Psoas muscle (tissue), 8 donors: Measurements from ENCODE around the gene ANTKMT. TPM values are rescaled to one million over a fixed set of nuclear protein-coding genes. Genes with fewer than 3 reads are reported as not detected.
A peak's percentile ranks its signal among the peaks of the same experiment; 100 is the strongest.

Experiments used
- ATAC-seq, 4 donors: fragments of 200-7000 bp; cut with Tn5 transposase; one replicate each; pipeline ENCODE4 v1.9.1; 2020; ENCODE audit warnings: moderate library complexity in 3 of 4, mild to moderate bottlenecking in 2 of 4
- DNase-seq, 2 donors: peaks; one replicate each; pipeline ENCODE4 v3.0.0-alpha.2; 2020
- H3K27ac ChIP-seq: fragments of 200-600 bp; one replicate; pipeline ENCODE4 v1.8.0; 2022
- H3K27me3 ChIP-seq, 3 donors: fragments of 200-600 bp in 1 of 3; one replicate each; pipeline versions ENCODE4 v1.6.1 to v1.8.0; 2013 to 2022; ENCODE audit warnings: low read length in 2 of 3, mild to moderate bottlenecking in 2 of 3, moderate library complexity in 1 of 3; ENCODE audit not compliant: insufficient read depth in 3 of 3
- H3K36me3 ChIP-seq, 2 donors: fragments of 200-600 bp in 1 of 2; one replicate each; pipeline versions ENCODE4 v1.6.1 to v1.8.0; 2013 to 2022; ENCODE audit warnings: low read depth in 1 of 2, mild to moderate bottlenecking in 1 of 2, moderate library complexity in 1 of 2; ENCODE audit not compliant: insufficient read depth in 1 of 2
- H3K4me1 ChIP-seq: fragments of 200-600 bp; one replicate; pipeline ENCODE4 v1.8.0; 2022
- H3K4me3 ChIP-seq: fragments of 200-600 bp; one replicate; pipeline ENCODE4 v1.8.0; 2022; ENCODE audit warnings: mild to moderate bottlenecking
- H3K9me3 ChIP-seq: fragments of 200-600 bp; one replicate; pipeline ENCODE4 v1.8.0; 2022
- CTCF ChIP-seq: fragments of 200-600 bp; IDR thresholded peaks from one replicate; pipeline ENCODE4 v1.8.0; 2022; ENCODE audit warnings: antibody characterized with exemption
- WGBS, 3 donors: extraction: QIAGEN DNeasy Blood & Tissue Kit; methylation state at CpG; one replicate each; pipeline versions ENCODE4 v1.1.6 to v1.1.7; 2013; 5-methylcytosine and 5-hydroxymethylcytosine counted together
- intact Hi-C, 2 donors: fragments of 100-400 bp; cut with DNase I; formaldehyde crosslinking; loops; one replicate each; pipeline versions ENCODE4 v1.11.0 to v1.14.2; 2022
- polyA plus RNA-seq, 3 donors: library from polyadenylated mRNA; stranded (reverse); fragments of 200-250 nt; gene quantifications; one replicate each; pipeline ENCODE4 v1.2.3, GENCODE V29; 2013
- total RNA-seq, 4 donors: library from RNA; stranded (reverse); fragmentation: NEBNext Ultra II Directional in 2 of 4; extraction: Animal tissue kit (Norgen Biotek cat#: 25700) in 2 of 4; gene quantifications; one replicate each; pipeline versions ENCODE4 v1.2.1 to v1.2.4, GENCODE V29; 2021 to 2023
- donor health status: healthy with polysubstance abuse.
- donor health status: DM: no; HTN: no; CAD: no; lungs with moderate emphysema.
- donor health status: Bipolar disorder and iron deficiency.
- donor health status: healthy.
- donor health status: DM: yes; HTN: yes; CAD: no.
- donor health status: DM: no; HTN: no; CAD: no.
- donor health status: DM: no; HTN: no; CAD: no.
- donor health status: DM: yes; HTN: yes; CAD: no.

Gene ANTKMT
- total and polyA plus RNA-seq, 7 donors: 16.1 to 56.0 (median 33.5) TPM

GRCh38 chr16:726438-727290 lies 5.7 kb downstream of the ANTKMT start, which contains the start of the genes CCDC78 and HAGHL:
TSS of gene CCDC78 (minus strand) at chr16:726443. CDS start at chr16:726367, 76 bp downstream.
TSS of gene HAGHL (plus strand) at chr16:727106. CDS start at chr16:727510, 404 bp downstream.
- TF ChIP-seq CTCF: no peak
- H3K27ac ChIP-seq: no peak within 1 kb of the TSS
- H3K36me3 ChIP-seq: peaks cover 0 to 29% of the 10 kb centered on the region in 2 donors
- ATAC-seq: peak in 3 of 4 donors; percentile 16 to 33 (median 26)
- peak within 1 kb of the TSS; percentile 61 for H3K4me3 ChIP-seq
- peaks cover 15% of the 10 kb centered on the region for H3K4me1 ChIP-seq
- WGBS, 3 donors: 1 to 3% (median 2%) methylated on average over 50 to 88 of the region's 88 CpGs
- DNase-seq: peak in 1 of 2 donors; percentile 62
- H3K9me3 ChIP-seq: no peaks in the 10 kb centered on the region
- intact Hi-C loops: no loop called here
- peaks cover 0 to 40% (median 19%) of the 10 kb centered on the region in 3 donors for H3K27me3 ChIP-seq

- peak in 1 of 4 donors; percentile 12 for ATAC-seq
Observed at GRCh38 chr16:727291-727977, 6.5 kb downstream of the ANTKMT start.

GRCh38 chr16:728131-728889 lies 7.4 kb downstream of the ANTKMT start:
- peaks cover 0 to 40% (median 19%) of the 10 kb centered on the region in 3 donors for H3K27me3 ChIP-seq
- no peak overlapping the region for H3K27ac ChIP-seq
- ATAC-seq (peak; percentile 25 to 45 (median 36)), DNase-seq (peak; percentile 67 to 74)
- intact Hi-C loops: no loop called here
- TF ChIP-seq CTCF: no peak
- H3K4me1 ChIP-seq: peaks cover 8% of the 10 kb centered on the region
- peak overlapping the region; percentile 61 for H3K4me3 ChIP-seq
- WGBS, 3 donors: 1% methylated on average over 44 to 80 of the region's 80 CpGs
- H3K9me3 ChIP-seq: no peaks in the 10 kb centered on the region
- peaks cover 3 to 36% of the 10 kb centered on the region in 2 donors for H3K36me3 ChIP-seq

More at GRCh38 chr16:727291-727977, 6.5 kb downstream of the ANTKMT start:
- WGBS, 3 donors: 1% methylated on average over 49 to 61 of the region's 61 CpGs
- Histone ChIP-seq H3K27me3 (peaks cover 0 to 40% (median 19%) of the 10 kb centered on the region in 3 donors), H3K4me3 (peak overlapping the region; percentile 61), H3K27ac (no peak overlapping the region), H3K4me1 (peaks cover 8% of the 10 kb centered on the region), H3K9me3 (no peaks in the 10 kb centered on the region), H3K36me3 (peaks cover 0 to 32% of the 10 kb centered on the region in 2 donors)
- DNase-seq: no peak
- no peak for TF ChIP-seq CTCF
- intact Hi-C loops: no loop called here

- H3K36me3 ChIP-seq: peaks cover 3 to 44% of the 10 kb centered on the region in 2 donors
- peak in 1 of 2 donors; percentile 55 for DNase-seq
- no peak overlapping the region for H3K27ac ChIP-seq
- peak in 2 of 4 donors; percentile 12 to 13 for ATAC-seq
- intact Hi-C loops: no loop called here
- WGBS, 3 donors: 43 to 49% (median 45%) methylated on average over 42 to 55 of the region's 55 CpGs
- no peak overlapping the region for H3K4me3 ChIP-seq
- no peak for TF ChIP-seq CTCF
- peaks cover 8% of the 10 kb centered on the region for H3K4me1 ChIP-seq
- peaks cover 0 to 40% (median 19%) of the 10 kb centered on the region in 3 donors for H3K27me3 ChIP-seq
- no peaks in the 10 kb centered on the region for H3K9me3 ChIP-seq
Observed at GRCh38 chr16:728890-729744, 8.2 kb downstream of the ANTKMT start.
